Cardiac septum (tissue), 1 donor: ENCODE measurements around the gene OR2A14. TPM values are rescaled to one million over a fixed set of nuclear protein-coding genes. Genes with fewer than 3 reads are reported as not detected.
"Not testable (repeated sequence)": the region's sequence is repeated elsewhere in the genome, so short reads cannot be mapped to it uniquely, and the experiment has no call there.

Source experiments
- DNase-seq: peaks from one replicate; pipeline ENCODE4 v3.0.0-alpha.2; 2020; ENCODE audit warnings: low spot score
- intact Hi-C: fragments of 100-400 bp; cut with DNase I; formaldehyde crosslinking; loops from one replicate; pipeline ENCODE4 v1.14.0; 2022
- long read RNA-seq: library from polyadenylated mRNA; unstranded; transcript quantifications from one replicate; pipeline ENCODE4 v2.0.0, GENCODE V29; 2021
- total RNA-seq: library from RNA; stranded (reverse); fragmentation: NEBNext Ultra II Directional; extraction: Animal tissue kit (Norgen Biotek cat#: 25700); gene quantifications from one replicate; pipeline ENCODE4 v1.2.1, GENCODE V29; 2021
- donor health status: DM: no; HTN: no; CAD: no.

Gene OR2A14, protein sequence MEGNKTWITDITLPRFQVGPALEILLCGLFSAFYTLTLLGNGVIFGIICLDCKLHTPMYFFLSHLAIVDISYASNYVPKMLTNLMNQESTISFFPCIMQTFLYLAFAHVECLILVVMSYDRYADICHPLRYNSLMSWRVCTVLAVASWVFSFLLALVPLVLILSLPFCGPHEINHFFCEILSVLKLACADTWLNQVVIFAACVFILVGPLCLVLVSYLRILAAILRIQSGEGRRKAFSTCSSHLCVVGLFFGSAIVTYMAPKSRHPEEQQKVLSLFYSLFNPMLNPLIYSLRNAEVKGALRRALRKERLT
- total RNA-seq, result not detected
- long read RNA-seq, result 0 reads

DNA sequence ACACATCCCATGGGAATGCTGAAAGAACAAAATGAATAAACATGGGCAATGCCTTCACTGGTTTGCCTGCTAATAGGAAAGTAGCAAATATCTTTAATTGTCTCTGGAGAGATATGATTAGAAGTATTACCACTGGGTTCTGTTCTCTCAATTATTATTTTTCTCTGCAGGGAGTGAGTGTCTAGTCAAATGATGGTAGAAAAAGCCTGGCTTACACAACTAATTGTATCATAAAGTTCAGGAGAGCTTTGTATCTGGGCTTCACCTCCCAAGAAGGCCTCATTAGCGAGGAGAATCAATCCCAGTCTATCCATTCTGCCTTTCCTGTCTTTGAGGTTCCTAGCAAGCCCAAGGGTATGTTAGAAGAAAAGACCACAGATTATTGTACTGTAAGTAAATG lies at the start of gene OR2A14:
TSS of gene OR2A14 (plus strand) at position 301 of the 400 bp plus-strand sequence. CDS start 5,937 bp downstream, outside the sequence.
- intact Hi-C loops, result no loop called here
- no peak for DNase-seq

- intact Hi-C loops, result no loop called here
- no peak for DNase-seq
Observed at GRCh38 chr7:144074374-144074773, 48.6 kb upstream of the OR2A14 start.

GRCh38 chr7:144085978-144086377 lies 37.0 kb upstream of the OR2A14 start, which contains the start of gene OR2A12:
Gene OR2A12 (plus strand): TSS chr7:144086278. CDS start chr7:144095108, 8,830 bp downstream.
- intact Hi-C loops, result no loop called here
- no peak for DNase-seq

DNA sequence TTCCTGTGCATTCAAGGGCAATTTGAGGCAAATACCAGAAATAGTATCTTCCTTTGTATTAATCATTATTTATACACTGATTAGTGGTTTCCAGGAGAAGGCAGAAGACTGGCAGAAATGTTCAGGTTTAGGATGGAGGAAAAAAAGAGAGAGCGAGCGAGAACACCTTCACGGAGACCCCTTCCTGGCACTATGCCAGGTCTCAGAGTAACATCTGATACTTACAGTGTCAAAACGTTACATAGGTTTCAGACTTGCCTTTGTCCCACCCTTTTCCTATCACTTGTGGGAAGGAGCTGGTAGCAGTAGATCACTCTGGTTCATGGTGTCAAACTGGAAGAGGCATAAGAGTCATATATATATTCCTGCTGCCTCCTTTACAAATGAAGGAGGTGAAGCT lies 36.2 kb upstream of the OR2A14 start:
- DNase-seq, result no peak
- intact Hi-C loops, result no loop called here

DNA sequence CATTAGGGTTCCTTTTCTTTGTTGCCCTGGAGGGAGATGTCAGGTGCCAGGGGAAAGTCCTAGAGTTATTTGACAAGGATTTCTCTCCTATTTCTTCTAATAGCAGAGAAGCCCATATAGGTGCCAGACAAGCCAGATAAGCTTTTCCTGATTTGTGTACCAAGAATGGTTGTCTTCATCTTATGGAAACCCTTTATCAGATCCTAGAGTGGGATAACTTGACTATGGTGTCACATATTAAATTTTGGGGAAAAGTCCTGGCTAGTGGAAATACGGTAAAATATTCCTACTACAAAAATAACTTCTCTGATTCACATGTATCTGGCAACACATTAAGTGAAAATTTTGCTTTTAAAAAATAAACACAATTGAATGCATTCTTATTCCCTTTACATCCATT lies 35.7 kb upstream of the OR2A14 start:
- no peak for DNase-seq
- intact Hi-C loops, result no loop called here

DNA sequence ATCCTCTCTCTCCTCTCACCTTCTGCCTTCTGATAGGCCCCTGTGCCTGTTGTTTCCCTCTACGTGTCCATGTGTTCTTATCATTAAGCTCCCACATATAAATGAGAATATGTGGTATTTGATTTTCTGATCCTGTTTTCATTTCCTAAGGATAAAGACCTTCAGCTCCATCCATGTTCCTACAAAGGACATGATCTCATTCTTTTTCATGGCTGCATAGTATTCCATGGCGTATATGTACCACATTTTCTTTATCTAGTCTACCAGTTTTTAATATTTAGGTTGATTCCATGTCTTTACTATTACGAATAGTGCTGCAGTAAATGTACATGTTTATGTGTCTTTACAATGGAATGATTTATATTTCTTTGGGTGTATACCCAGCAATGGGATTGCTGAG lies 32.3 kb upstream of the OR2A14 start:
- intact Hi-C loops, result no loop called here
- no peak for DNase-seq

- intact Hi-C loops, result no loop called here
- no peak for DNase-seq
Observed at GRCh38 chr7:144098776-144099175, 24.2 kb upstream of the OR2A14 start.

- no peak for DNase-seq
Observed at GRCh38 chr7:144100607-144101006, 22.4 kb upstream of the OR2A14 start.

DNA sequence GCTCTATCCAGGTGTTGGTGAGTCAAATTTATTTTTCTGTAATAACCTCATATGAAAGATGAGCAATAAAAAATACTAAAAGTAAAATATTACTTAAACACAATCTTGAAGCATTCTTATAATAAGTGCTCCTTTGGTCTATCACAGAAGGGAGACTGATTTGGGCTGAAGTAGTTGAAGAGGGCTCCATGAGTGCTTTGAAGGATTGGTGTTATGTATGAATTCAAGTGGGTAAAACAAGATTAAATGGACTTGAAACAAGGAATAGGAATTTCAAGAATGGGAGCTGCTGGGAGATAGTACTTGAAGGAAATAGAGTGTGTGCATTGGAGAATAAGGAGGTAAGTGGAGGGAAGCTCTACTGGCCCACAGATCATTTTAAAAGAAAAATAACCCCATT lies 20.9 kb upstream of the OR2A14 start:
- intact Hi-C loops, result no loop called here
- no peak for DNase-seq

More at GRCh38 chr7:144100607-144101006, 22.4 kb upstream of the OR2A14 start:
- intact Hi-C loops, result no loop called here

DNA sequence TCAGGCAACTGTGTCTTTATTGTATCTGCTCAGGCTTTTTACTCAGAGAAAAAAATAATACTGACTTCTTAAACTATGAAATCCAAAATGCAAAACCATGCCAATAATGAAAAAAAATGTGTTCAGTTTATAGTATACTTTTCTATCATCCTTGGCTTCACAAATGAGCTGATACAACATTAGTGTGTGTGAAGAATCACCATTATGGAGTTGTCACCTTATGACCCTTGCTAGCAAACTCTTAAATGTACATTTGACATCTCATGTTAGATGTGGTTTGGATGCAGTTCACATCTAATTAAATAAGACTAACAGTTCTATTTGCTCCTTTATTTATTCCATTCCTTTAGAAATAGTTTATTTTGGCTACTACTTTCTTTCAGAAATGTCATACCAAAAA lies 17.8 kb upstream of the OR2A14 start:
- intact Hi-C loops, result no loop called here
- DNase-seq, result no peak

DNA sequence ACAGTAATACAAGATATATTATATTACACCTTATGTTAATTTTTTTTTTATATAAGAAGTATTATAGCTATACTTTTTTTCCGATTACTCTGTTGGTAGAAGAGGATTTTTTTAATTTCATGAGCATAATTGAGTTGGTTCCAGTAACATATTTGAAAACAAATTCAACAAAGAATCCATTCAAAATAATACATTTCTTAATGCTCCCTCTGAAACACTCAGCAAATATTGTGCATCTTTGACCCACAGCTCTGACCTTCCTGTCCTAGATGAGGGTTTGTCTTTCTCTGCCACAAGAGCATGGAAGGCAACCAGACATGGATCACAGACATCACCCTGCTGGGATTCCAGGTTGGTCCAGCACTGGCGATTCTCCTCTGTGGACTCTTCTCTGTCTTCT lies 13.7 kb upstream of the OR2A14 start, which contains the start of gene OR2A2:
TSS of gene OR2A2 (plus strand) at position 301 of the 400 bp plus-strand sequence. CDS start at position 301, 0 bp downstream.
- no peak for DNase-seq
- intact Hi-C loops, result no loop called here

GRCh38 chr7:144110272-144110671 lies 12.7 kb upstream of the OR2A14 start:
- no peak for DNase-seq
- intact Hi-C loops, result no loop called here

GRCh38 chr7:144113651-144114050 lies 9.3 kb upstream of the OR2A14 start:
- intact Hi-C loops, result no loop called here
- no peak for DNase-seq

DNA sequence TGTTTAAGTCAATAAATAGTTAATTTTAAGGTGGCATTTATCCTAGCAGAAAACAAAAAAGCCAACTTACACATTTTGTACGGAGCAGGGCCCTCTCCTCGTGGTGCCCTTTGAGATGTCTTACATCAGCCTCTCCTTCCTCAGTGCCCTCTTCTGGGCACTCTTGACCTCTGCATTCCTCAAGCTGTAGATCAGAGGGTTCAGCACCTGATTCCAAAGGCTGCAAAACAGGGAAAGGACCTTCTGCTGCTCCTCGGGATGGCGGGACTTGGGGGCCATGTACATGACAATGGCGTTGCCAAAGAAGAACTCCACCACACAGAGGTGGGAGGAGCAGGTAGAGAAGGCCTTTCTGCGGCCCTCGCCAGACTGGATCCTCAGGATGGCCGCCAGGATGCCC lies 4.6 kb upstream of the OR2A14 start:
- no peak for DNase-seq
- intact Hi-C loops, result no loop called here

DNA sequence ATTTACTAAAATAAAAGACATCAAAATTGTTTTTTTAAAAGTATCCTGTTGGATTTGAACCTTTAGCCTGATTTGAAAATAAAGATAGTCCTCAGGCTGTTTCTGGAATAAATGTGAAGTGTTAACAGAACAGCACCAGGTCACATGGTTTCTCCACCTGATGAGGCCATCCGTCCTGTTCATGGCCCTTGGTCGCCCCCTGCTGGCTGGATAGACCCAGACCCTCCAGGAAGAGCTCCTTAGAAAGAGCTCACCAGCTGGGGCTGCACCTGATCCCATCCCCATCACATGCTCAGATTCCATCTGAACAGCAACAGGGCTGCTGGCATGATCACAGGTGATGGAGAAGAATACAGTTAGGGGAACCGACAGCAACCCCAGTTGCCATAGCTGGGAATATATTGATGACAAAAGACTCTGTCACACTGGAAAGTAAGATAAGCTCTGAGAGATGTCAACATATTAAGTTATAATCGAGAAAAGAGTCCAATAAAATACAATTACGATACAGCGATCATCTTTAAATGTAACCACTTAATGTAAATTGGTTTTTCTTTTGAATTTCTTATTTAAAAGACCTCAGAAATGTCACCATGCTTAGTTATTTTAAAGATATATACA lies 4.8 kb downstream of the OR2A14 start:
- intact Hi-C loops, result no loop called here
- peak; percentile 87 for DNase-seq

- intact Hi-C loops, DNase-seq: not testable (repeated sequence)
Observed at GRCh38 chr7:144129601-144130000, 6.6 kb downstream of the OR2A14 start.

DNA sequence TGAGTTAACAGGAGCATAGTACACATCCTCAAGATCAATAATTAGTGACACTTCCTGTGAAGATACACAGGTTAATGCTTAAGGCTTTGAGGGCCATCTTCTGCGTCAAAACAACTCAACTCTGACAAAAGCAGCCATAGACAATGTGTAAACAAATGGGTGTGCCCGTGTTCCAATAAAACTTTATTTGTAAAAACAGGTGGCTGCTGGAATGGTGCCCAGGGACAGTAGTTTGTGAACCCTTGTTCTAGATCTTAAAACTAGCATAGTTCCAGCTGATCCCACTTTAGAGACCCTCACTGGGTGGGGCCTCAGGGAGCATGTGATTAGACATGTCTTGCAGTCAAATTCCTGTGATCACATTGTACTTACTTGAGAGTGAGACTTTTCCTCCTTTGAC lies 7.8 kb downstream of the OR2A14 start:
- intact Hi-C loops, result no loop called here
- no peak for DNase-seq

DNA sequence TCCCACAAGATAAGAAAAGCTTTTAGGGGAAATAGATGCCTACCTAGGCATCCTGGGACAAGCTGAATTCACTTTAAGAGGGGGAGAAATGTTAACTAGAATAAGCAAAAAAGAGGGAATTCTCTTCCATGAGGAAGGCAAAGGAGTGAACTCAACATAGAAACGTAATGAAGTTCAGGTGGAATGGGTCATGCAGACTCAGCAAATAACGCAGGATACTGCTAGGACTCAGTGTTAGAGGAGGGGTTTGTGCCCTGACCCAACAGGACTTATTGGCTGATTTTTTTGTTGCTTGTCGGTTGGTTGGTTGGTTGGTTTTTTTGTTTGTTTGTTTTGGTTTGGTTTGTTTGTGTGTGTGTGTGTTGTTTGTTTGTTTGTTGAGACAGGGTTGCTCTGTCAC lies 9.3 kb downstream of the OR2A14 start:
- DNase-seq, result no peak
- intact Hi-C loops, result no loop called here

DNA sequence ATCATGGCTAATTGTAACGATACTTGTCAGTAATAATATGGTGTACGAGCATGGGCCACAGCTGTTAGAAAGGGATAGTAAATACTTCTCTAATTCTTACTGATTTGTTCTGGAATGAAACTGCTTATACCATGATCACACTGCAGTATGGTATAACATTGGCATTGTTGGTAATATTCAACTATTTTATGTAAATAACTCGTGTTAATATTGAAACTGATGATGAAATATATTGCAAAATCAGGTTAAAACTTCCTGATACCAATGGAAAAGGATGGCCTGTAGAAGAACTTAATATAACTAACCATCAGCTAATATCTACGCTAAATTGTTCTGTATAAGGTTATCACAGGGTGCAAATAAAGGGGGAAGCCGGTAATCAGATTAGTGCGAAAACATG lies 10.3 kb downstream of the OR2A14 start:
- DNase-seq, result no peak
- intact Hi-C loops, result no loop called here

DNA sequence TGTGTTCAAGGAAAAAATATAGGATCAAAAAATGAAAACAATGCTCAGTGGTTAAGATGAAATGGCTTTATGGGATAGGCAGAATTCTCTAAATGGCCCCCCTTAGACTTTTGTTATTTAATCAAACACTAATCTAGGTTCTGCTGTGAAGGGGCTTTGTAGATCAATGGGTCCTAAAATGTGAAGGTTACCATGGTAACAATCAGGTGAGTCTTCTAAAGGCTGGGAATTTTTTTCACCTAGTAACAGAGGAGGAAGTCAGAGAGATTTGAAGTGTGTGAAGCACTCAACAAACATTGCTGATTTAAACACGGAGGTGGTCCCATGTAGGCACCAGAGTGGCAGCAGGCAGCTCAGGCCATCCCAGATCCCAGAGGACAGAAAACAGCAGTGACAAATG lies 11.1 kb downstream of the OR2A14 start:
- no peak for DNase-seq
- intact Hi-C loops, result no loop called here

- intact Hi-C loops, result no loop called here
- DNase-seq, result no peak
Observed at GRCh38 chr7:144137501-144137900, 14.5 kb downstream of the OR2A14 start.
